Measurements from ENCODE around the gene GGT7.

- TF ChIP-seq CTCF (IDR thresholded peaks at IDR 0.05) (no peak), NFYB (CRISPR knock-in tag; conservative IDR thresholded peaks at IDR 0.05; ENCODE audit: low read depth) (no peak), E2F1 (CRISPR knock-in tag; IDR thresholded peaks at IDR 0.05) (no peak), ELF4 (CRISPR knock-in tag; IDR thresholded peaks at IDR 0.05; ENCODE audit: low read depth) (no peak), ZNF512 (CRISPR knock-in tag; IDR thresholded peaks at IDR 0.05; ENCODE audit: borderline replicate concordance) (no peak), IRF2 (CRISPR knock-in tag; IDR thresholded peaks at IDR 0.05; ENCODE audit: borderline replicate concordance, low read depth) (no peak), NR2C2 (CRISPR knock-in tag; IDR thresholded peaks at IDR 0.05) (no peak), E2F4 (CRISPR knock-in tag; IDR thresholded peaks at IDR 0.05; ENCODE audit: borderline replicate concordance, low read depth) (no peak), CREB1 (CRISPR knock-in tag; IDR thresholded peaks at IDR 0.05) (no peak), EMX1 (CRISPR knock-in tag; IDR thresholded peaks at IDR 0.05) (no peak), ZBTB43 (CRISPR knock-in tag; IDR thresholded peaks at IDR 0.05) (no peak), SP1 (CRISPR knock-in tag; conservative IDR thresholded peaks at IDR 0.05) (no peak), SMAD3 (CRISPR knock-in tag; IDR thresholded peaks at IDR 0.05; ENCODE audit: borderline replicate concordance) (no peak)
These were observed 8.4 kb downstream of the GGT7 start for GRCh38 chr20:34864216-34864615.
